ENCODE data around the gene BET1L. TPM values are rescaled to one million over a fixed set of nuclear protein-coding genes. Genes with fewer than 3 reads are reported as not detected.

Gene BET1L
- total RNA-seq, 4 donors from 2014 or later, result 25.5 to 33.3 (median 31.6) TPM

DNA sequence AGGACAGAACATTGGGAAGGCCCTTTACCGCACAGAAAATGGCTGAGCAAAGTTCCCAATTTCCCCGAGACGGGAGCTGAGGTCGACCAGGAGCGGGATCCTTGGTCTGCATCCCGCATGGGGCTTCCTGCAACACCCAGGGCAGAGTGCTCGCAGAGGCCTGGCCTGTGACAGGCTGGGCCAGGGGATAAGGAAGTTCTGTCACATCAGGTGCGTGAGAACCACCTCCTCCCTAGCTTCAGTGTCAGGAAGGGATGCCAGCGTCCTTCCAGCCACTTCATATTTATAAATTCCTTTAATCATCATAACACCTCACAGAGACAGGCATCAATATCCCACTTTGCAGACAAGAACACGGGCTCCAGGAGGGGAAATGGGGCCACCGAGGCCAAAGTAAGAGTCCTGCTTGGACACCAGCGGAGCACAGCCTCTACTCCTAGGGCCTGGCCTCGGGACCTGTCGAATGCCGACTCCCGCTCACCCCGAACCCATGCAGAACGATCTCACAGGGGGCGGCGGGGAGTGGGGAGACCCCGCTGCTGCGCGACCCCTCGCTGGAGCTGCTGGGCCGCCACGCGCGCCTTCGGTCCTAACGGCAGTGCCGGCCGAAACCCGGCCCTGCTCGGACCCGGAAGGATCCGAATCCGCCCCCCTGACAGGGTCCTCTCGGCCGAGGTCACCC, 532 bp downstream of the BET1L start:
- TF ChIP-seq, protein P1, sequence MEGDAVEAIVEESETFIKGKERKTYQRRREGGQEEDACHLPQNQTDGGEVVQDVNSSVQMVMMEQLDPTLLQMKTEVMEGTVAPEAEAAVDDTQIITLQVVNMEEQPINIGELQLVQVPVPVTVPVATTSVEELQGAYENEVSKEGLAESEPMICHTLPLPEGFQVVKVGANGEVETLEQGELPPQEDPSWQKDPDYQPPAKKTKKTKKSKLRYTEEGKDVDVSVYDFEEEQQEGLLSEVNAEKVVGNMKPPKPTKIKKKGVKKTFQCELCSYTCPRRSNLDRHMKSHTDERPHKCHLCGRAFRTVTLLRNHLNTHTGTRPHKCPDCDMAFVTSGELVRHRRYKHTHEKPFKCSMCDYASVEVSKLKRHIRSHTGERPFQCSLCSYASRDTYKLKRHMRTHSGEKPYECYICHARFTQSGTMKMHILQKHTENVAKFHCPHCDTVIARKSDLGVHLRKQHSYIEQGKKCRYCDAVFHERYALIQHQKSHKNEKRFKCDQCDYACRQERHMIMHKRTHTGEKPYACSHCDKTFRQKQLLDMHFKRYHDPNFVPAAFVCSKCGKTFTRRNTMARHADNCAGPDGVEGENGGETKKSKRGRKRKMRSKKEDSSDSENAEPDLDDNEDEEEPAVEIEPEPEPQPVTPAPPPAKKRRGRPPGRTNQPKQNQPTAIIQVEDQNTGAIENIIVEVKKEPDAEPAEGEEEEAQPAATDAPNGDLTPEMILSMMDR (IDR thresholded peaks at IDR 0.05), result no peak
- TF ChIP-seq POLR2A (IDR thresholded peaks at IDR 0.05), result no peak
- peak; percentile 19 to 87 for DNase-seq (ENCODE audit: low spot score in 2 of 2)
- 1 to 2% methylated on average over 35 to 39 of the region's 39 CpGs for WGBS, 2 donors
- intact Hi-C loops (cut with DNase I; ENCODE audit: low total_unique reads), result no loop called here
- H3K4me3 ChIP-seq (ENCODE audit: low read depth, poor library complexity, severe bottlenecking), result peak overlapping the region; percentile 91

DNA sequence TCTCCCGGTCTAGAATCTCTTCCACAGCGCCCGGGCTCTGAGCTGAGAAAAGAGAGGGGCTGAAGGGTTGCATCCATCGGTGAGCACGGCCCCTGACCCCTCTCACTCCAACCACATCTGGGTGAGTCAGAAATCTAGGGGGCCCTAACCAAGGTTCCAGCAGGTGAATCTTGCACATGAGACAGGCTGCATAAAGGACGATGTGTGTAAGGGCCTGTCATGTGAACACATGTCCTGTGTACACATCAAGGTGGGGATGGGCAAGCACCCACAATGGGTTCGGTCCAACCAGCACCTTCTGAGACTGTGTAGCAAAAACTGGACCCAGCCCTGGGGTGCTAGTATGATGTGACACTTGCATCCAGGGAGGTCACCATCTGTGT, 1.2 kb downstream of the BET1L start:
- intact Hi-C loops (cut with DNase I; ENCODE audit: low total_unique reads), result no loop called here
- no peak overlapping the region for H3K4me3 ChIP-seq (ENCODE audit: low read depth, poor library complexity, severe bottlenecking)
- TF ChIP-seq, protein P1 (IDR thresholded peaks at IDR 0.05), result no peak
- no peak for TF ChIP-seq POLR2A (IDR thresholded peaks at IDR 0.05)
- peak; percentile 13 to 82 for DNase-seq (ENCODE audit: low spot score in 2 of 2)
- WGBS, 2 donors, result 71 to 79% methylated on average over 7 of the region's 7 CpGs

- peak; percentile 13 to 80 for DNase-seq (ENCODE audit: low spot score in 2 of 2)
- WGBS, 2 donors, result 81 to 90% methylated on average over 14 to 16 of the region's 16 CpGs
- intact Hi-C loops (cut with DNase I; ENCODE audit: low total_unique reads), result no loop called here
- TF ChIP-seq POLR2A (IDR thresholded peaks at IDR 0.05), result no peak
- H3K4me3 ChIP-seq (ENCODE audit: low read depth, poor library complexity, severe bottlenecking), result no peak overlapping the region
Measured at GRCh38 chr11:205221-206001, 1.8 kb downstream of the BET1L start.

- DNase-seq (ENCODE audit: low spot score in 2 of 2), result peak in 1 of 2 donors; percentile 75
- no peak overlapping the region for H3K4me3 ChIP-seq (ENCODE audit: low read depth, poor library complexity, severe bottlenecking)
- intact Hi-C loops (cut with DNase I; ENCODE audit: low total_unique reads), result no loop called here
- 75 to 83% methylated on average over 12 of the region's 12 CpGs for WGBS, 2 donors
- no peak for TF ChIP-seq POLR2A (IDR thresholded peaks at IDR 0.05)
- TF ChIP-seq, protein P1 (IDR thresholded peaks at IDR 0.05), result no peak
Measured at GRCh38 chr11:204587-205109, 2.6 kb downstream of the BET1L start.

DNA sequence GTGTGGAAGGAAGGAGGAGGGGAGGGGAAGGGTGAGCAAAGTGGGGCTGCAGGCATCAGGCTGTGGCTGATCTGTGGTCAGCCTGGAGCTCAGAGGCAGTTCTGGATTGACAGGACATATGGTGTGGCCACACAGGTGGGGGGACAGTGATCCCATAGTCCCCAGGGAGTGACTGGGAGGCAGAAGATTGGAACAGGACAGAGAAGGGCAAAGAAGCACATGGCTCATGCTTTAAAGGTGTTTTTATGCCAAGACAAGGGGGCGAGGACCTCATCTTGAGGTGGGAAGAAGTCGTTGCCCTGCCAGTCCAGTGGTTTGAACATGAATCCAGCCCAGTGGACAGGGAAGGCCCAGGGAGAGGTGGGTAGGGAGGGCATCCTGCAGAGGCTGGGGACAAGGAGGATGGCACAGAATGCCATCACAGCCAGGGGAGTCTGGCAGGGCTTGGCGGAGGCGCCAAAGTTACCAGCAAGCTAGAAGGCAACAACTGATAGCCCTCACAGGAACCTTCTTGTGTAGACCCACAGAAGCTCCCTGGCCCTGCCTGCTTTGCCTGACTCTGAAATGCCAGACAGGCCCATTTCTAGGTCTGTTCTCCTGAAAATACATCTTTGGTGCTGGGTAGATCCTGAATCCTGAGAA, 3.1 kb downstream of the BET1L start:
- TF ChIP-seq, protein P1 (IDR thresholded peaks at IDR 0.05), result no peak
- TF ChIP-seq POLR2A (IDR thresholded peaks at IDR 0.05), result no peak
- WGBS, 2 donors, result 91 to 93% methylated on average over 4 of the region's 4 CpGs
- peak; percentile 9 to 58 for DNase-seq (ENCODE audit: low spot score in 2 of 2)
- intact Hi-C loops (cut with DNase I; ENCODE audit: low total_unique reads), result no loop called here
- H3K4me3 ChIP-seq (ENCODE audit: low read depth, poor library complexity, severe bottlenecking), result no peak overlapping the region

All from lower leg skin (tissue), 4 donors.